Fibroblast of gingiva (primary cell): ENCODE results near the gene PPP2R2B.
"Not testable (repeated sequence)": the region's sequence is repeated elsewhere in the genome, so short reads cannot be mapped to it uniquely, and the experiment has no call there.

Source experiments
- DNase-seq: peaks from one replicate; pipeline ENCODE4 v3.0.0-alpha.2; 2011; ENCODE audit warnings: low read depth

The PPP2R2B gene

GRCh38 chr5:146607659-146608332, 270.8 kb downstream of the PPP2R2B start:
- no peak for DNase-seq

GRCh38 chr5:146606893-146607292, 271.7 kb downstream of the PPP2R2B start:
- DNase-seq, result no peak

GRCh38 chr5:146600376-146600775, 278.2 kb downstream of the PPP2R2B start:
- DNase-seq, result no peak

- no peak for DNase-seq
Measured at GRCh38 chr5:146599261-146599660, 279.3 kb downstream of the PPP2R2B start.

- no peak for DNase-seq
Measured at GRCh38 chr5:146595088-146595487, 283.5 kb downstream of the PPP2R2B start.

- no peak for DNase-seq
Measured at GRCh38 chr5:146592352-146592751, 286.2 kb downstream of the PPP2R2B start.

GRCh38 chr5:146589028-146589345, 289.6 kb downstream of the PPP2R2B start:
- DNase-seq, result no peak

- DNase-seq, result no peak
Measured at GRCh38 chr5:146588331-146589027, 290.1 kb downstream of the PPP2R2B start.

GRCh38 chr5:146586752-146587151, 291.8 kb downstream of the PPP2R2B start:
- no peak for DNase-seq

- DNase-seq, result no peak
Measured at GRCh38 chr5:146584750-146585149, 293.8 kb downstream of the PPP2R2B start.

- no peak for DNase-seq
Measured at GRCh38 chr5:146582051-146582596, 296.4 kb downstream of the PPP2R2B start.

GRCh38 chr5:146580237-146580636, 298.3 kb downstream of the PPP2R2B start:
- no peak for DNase-seq

GRCh38 chr5:146574713-146575112, 303.8 kb downstream of the PPP2R2B start:
- no peak for DNase-seq

GRCh38 chr5:146568161-146568560, 310.4 kb downstream of the PPP2R2B start:
- no peak for DNase-seq

- peak; percentile 22 for DNase-seq
Measured at GRCh38 chr5:146565764-146566367, 312.7 kb downstream of the PPP2R2B start.

- DNase-seq, result no peak
Measured at GRCh38 chr5:146564007-146564762, 314.4 kb downstream of the PPP2R2B start.

- no peak for DNase-seq
Measured at GRCh38 chr5:146562461-146562860, 316.1 kb downstream of the PPP2R2B start.

- DNase-seq, result no peak
Measured at GRCh38 chr5:146561711-146562110, 316.8 kb downstream of the PPP2R2B start.

GRCh38 chr5:146560205-146560812, 318.2 kb downstream of the PPP2R2B start:
- DNase-seq, result no peak

- DNase-seq, result not testable (repeated sequence)
Measured at GRCh38 chr5:146556884-146557283, 321.7 kb downstream of the PPP2R2B start.

- DNase-seq, result no peak
Measured at GRCh38 chr5:146553446-146553845, 325.1 kb downstream of the PPP2R2B start.

- DNase-seq, result no peak
Measured at GRCh38 chr5:146549615-146550014, 328.9 kb downstream of the PPP2R2B start.
